Coronary artery (tissue), 2 donors: ENCODE measurements around the gene NR4A1.
A peak's percentile ranks its signal among the peaks of the same experiment; 100 is the strongest.

Experiments
- DNase-seq: peaks from one replicate; pipeline ENCODE4 v3.0.0-alpha.2; 2017; ENCODE audit warnings: low spot score
- H3K27ac ChIP-seq, 2 donors: fragments of 200-600 bp; sonication (generic); one replicate each; pipeline ENCODE4 v1.5.1; 2016 to 2019
- H3K4me3 ChIP-seq: fragments of 200-600 bp; sonication (generic); 2 replicates; pipeline ENCODE4 v1.5.1; 2016; ENCODE audit warnings: mild to moderate bottlenecking, moderate library complexity
- TF ChIP-seq, protein P1 (sequence below): fragments of 200-600 bp; sonication (generic); IDR thresholded peaks from one replicate; pipeline ENCODE4 v1.5.1; 2019; ENCODE audit warnings: antibody characterized with exemption

Gene NR4A1

GRCh38 chr12:52042706-52043385 lies 8.4 kb upstream of the NR4A1 start:
- peak overlapping the region; percentile 92 to 99 for H3K27ac ChIP-seq
- TF ChIP-seq, protein P1, sequence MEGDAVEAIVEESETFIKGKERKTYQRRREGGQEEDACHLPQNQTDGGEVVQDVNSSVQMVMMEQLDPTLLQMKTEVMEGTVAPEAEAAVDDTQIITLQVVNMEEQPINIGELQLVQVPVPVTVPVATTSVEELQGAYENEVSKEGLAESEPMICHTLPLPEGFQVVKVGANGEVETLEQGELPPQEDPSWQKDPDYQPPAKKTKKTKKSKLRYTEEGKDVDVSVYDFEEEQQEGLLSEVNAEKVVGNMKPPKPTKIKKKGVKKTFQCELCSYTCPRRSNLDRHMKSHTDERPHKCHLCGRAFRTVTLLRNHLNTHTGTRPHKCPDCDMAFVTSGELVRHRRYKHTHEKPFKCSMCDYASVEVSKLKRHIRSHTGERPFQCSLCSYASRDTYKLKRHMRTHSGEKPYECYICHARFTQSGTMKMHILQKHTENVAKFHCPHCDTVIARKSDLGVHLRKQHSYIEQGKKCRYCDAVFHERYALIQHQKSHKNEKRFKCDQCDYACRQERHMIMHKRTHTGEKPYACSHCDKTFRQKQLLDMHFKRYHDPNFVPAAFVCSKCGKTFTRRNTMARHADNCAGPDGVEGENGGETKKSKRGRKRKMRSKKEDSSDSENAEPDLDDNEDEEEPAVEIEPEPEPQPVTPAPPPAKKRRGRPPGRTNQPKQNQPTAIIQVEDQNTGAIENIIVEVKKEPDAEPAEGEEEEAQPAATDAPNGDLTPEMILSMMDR, result no peak
- DNase-seq, result no peak
- no peak overlapping the region for H3K4me3 ChIP-seq

DNA sequence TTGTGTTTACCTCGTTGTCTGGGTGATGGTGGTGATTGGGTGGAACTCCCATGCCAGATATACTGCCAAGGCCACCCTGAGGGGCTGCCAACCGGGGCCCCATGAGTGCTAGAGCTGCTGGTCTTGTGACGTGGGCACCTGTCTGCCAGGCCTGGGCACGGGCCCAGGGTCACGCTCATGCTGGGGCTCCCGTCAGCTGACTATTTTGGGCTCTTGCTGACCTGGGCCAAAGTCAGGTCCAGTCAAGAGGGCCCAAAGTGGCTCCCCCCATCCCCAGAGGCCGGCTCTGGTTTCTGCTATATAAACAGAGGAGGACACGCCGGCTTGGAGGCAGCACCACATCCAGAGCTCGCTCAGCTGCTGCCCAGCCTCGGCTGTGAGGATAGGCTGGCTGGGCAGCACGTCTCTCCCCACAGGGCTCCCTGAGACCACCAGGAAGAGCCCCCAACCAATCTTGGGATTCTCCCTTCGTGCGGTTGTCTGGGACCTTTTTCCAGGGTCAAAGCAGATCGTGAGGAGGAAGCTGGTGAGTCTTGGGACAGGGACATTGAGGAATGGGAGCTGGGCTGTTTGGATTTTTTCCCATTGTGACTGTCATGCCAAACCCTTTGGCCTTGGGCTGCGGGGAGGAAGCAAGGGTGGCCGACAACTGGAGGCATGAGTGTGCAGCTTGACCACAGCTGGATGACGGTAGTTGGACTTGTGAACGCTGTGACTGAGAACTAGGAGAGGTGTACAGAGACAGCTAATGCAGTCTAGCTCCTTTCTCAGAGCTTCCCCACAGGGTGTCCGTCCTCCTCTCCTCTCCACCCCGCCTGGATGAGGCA lies 7.6 kb upstream of the NR4A1 start:
- peak; percentile 98 for DNase-seq
- TF ChIP-seq, protein P1, result no peak
- Histone ChIP-seq H3K27ac (peak overlapping the region; percentile 92 to 99), H3K4me3 (peak overlapping the region; percentile 53)

- peak; percentile 97 for DNase-seq
- H3K4me3 ChIP-seq, result peak overlapping the region; percentile 53
- H3K27ac ChIP-seq, result peak overlapping the region; percentile 92 to 99
- TF ChIP-seq, protein P1, result no peak
These were observed 6.8 kb upstream of the NR4A1 start for GRCh38 chr12:52044292-52044983.

DNA sequence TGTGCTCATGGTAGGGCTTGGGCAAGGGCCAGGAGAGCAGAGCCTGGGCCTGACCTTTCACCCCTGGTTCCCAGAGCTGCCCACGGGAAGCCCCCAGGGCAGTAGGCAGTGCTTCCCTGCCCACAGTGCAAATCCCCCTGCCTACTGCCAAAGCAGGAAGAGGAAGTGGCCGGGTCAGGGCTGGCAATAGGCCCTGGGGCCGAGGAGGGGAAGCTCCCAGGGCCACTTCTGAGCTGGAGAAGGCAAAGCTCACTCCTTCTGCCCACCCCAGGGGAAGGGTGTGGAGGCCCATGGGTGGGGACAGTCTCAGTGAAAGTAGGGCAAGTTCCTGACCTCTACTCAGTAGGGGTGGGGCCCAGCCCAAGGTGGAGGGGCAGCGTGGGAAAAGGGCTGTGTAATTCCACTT lies 5.4 kb upstream of the NR4A1 start:
- TF ChIP-seq, protein P1, result no peak

DNA sequence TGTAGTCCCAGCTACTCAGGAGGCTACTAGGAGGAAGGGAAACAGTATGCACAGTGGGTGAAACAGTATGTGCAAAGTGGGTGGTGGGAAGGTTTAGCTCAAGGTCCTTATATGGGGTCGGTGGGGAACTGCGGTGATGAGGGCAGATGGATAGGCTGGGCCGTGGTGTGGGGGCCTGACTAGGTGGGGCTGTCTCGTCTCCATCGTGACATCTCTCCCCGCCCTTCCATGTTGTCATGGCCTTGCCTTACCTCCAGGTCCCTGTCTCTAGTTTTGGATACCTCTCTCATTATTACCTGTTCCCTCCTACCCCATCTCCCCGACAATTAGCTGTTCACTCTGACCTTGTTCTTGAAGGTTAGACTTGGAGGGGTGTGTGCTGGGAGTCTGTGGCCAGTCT lies 4.4 kb upstream of the NR4A1 start:
- DNase-seq, result no peak
- TF ChIP-seq, protein P1, result no peak
- no peak overlapping the region for H3K4me3 ChIP-seq
- H3K27ac ChIP-seq, result peak overlapping the region in 1 of 2 donors; percentile 99

More for the DNA sequence above, 5.4 kb upstream of the NR4A1 start:
- H3K27ac ChIP-seq, result peak overlapping the region; percentile 92 to 99
- peak overlapping the region; percentile 53 for H3K4me3 ChIP-seq
- no peak for DNase-seq

- peak overlapping the region; percentile 94 to 99 for H3K27ac ChIP-seq
- no peak for DNase-seq
- TF ChIP-seq, protein P1, result no peak
- no peak overlapping the region for H3K4me3 ChIP-seq
These were observed 2.0 kb upstream of the NR4A1 start for GRCh38 chr12:52049286-52049685.
